ENCODE data around the gene MASP2.

DNA sequence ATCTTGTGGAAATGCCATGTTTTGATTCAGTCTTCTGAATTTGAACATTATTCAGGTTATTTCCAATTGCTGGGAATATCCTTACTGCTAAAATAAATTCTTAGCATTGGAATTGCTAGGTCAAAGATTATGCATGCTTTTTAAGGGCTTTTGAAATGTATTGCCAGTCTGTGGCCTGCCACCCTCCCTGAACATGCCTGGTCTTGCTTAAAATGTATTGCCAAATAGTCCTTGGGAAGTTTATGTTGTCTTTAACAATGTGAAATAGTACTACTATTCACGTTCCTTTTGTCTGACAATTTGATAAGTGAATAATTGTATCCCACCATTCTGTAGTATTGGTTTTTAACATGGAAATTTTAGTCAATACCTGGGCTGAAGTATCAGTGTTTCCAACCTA lies 21.0 kb downstream of the MASP2 start:
- TF ChIP-seq POLR2A (IDR thresholded peaks at IDR 0.05; ENCODE audit: low read depth, low read length) (no peak), TAF1 (IDR thresholded peaks at IDR 0.05; ENCODE audit: low read depth, low read length) (no peak), PAX5 (IDR thresholded peaks at IDR 0.05; ENCODE audit: insufficient read depth, low read length, severe bottlenecking) (no peak), POLR2AphosphoS5 (IDR thresholded peaks at IDR 0.05; ENCODE audit: low read depth, low read length) (no peak)

Data from GM12891 (cell line).